OCI-LY1 (cell line): Measurements from ENCODE around the gene LGALSL.

Source experiments
- EZH2 ChIP-seq: fragments of 200-600 bp; sonication (generic), shearing (Covaris generic); IDR thresholded peaks from 2 replicates; pipeline ENCODE4 v1.8.0; 2017; ENCODE audit warnings: borderline replicate concordance, mixed run types, mild to moderate bottlenecking, antibody characterized with exemption, low read length, moderate library complexity, mixed read lengths
- TF ChIP-seq, protein P1 (sequence below): fragments of 200-600 bp; sonication (generic), shearing (Covaris generic); IDR thresholded peaks from 2 replicates; pipeline ENCODE4 v1.5.1; 2017; ENCODE audit warnings: mild to moderate bottlenecking, antibody characterized with exemption, low read length, moderate library complexity, mixed read lengths

GRCh38 chr2:64406407-64406774 is 47.6 kb upstream of the LGALSL start:
- TF ChIP-seq, protein P1, sequence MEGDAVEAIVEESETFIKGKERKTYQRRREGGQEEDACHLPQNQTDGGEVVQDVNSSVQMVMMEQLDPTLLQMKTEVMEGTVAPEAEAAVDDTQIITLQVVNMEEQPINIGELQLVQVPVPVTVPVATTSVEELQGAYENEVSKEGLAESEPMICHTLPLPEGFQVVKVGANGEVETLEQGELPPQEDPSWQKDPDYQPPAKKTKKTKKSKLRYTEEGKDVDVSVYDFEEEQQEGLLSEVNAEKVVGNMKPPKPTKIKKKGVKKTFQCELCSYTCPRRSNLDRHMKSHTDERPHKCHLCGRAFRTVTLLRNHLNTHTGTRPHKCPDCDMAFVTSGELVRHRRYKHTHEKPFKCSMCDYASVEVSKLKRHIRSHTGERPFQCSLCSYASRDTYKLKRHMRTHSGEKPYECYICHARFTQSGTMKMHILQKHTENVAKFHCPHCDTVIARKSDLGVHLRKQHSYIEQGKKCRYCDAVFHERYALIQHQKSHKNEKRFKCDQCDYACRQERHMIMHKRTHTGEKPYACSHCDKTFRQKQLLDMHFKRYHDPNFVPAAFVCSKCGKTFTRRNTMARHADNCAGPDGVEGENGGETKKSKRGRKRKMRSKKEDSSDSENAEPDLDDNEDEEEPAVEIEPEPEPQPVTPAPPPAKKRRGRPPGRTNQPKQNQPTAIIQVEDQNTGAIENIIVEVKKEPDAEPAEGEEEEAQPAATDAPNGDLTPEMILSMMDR: no peak
- no peak for TF ChIP-seq EZH2
